ENCODE measurements around the gene MIEF2.

DNA sequence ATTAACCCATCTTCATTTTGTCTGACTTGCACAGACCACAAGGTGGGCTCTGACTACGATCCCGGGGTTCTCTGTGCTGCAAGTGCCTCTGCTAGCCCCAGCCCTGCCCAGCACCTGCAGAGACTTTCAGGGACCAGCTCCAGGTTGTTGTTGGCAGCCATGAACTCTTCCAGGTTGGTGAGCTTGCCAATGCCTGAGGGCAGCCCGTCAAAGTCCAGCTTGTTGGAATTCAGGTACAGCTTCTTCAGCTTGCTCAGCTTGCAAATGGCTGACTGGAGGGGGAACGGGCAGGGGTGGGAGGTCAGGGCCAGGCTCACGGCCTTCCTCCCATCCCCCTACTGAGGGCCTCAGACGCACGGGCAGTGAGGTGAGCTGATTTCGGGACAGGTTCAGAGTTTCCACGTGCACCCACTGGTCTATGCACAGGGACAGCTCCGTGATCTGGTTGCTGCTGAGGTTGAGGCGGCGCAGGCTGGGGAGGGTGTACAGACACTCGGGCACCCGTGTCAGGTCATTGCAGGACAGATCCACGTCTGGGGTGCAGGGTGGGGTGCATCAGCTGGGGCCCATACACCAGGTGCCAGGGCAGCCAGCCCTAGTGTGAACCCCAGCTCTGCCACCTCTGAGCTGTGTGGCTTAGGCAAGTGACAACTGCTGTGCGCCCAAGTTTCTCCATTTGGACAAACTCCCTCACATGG is 7.1 kb upstream of the MIEF2 start:
- TF ChIP-seq POLR2AphosphoS5 (IDR thresholded peaks at IDR 0.05): no peak
- TF ChIP-seq, protein P1, sequence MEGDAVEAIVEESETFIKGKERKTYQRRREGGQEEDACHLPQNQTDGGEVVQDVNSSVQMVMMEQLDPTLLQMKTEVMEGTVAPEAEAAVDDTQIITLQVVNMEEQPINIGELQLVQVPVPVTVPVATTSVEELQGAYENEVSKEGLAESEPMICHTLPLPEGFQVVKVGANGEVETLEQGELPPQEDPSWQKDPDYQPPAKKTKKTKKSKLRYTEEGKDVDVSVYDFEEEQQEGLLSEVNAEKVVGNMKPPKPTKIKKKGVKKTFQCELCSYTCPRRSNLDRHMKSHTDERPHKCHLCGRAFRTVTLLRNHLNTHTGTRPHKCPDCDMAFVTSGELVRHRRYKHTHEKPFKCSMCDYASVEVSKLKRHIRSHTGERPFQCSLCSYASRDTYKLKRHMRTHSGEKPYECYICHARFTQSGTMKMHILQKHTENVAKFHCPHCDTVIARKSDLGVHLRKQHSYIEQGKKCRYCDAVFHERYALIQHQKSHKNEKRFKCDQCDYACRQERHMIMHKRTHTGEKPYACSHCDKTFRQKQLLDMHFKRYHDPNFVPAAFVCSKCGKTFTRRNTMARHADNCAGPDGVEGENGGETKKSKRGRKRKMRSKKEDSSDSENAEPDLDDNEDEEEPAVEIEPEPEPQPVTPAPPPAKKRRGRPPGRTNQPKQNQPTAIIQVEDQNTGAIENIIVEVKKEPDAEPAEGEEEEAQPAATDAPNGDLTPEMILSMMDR (IDR thresholded peaks at IDR 0.05): no peak
